Measurements from ENCODE around the gene ANKRD36C.

- TF ChIP-seq SUZ12 (IDR thresholded peaks at IDR 0.05; ENCODE audit: extremely low read depth, insufficient read depth, insufficient read length) (no peak), ZNF274 (IDR thresholded peaks at IDR 0.05; ENCODE audit: low read depth, low read length) (no peak)
Measured at GRCh38 chr2:96025194-96025492, 33.5 kb upstream of the ANKRD36C start.
